Skeletal muscle cell (primary cell): ENCODE results near the gene FAM90A1.
"Not testable (repeated sequence)": the region's sequence is repeated elsewhere in the genome, so short reads cannot be mapped to it uniquely, and the experiment has no call there.

ENCODE experiments used
- DNase-seq: peaks from one replicate; pipeline ENCODE4 v3.0.0-alpha.2; 2010; ENCODE audit warnings: low read depth
- H3K4me3 ChIP-seq: 2 replicates; pipeline ENCODE4 v1.5.1; 2011; ENCODE audit warnings: low read depth, mild to moderate bottlenecking, control low read depth, low read length, moderate library complexity

Gene FAM90A1

GRCh38 chr12:8182923-8183322 is 44.5 kb downstream of the FAM90A1 start:
- H3K4me3 ChIP-seq, DNase-seq: not testable (repeated sequence)

- not testable (repeated sequence) for H3K4me3 ChIP-seq
Observed at GRCh38 chr12:8181271-8181670, 46.1 kb downstream of the FAM90A1 start.

GRCh38 chr12:8179989-8180585 is 47.3 kb downstream of the FAM90A1 start:
- DNase-seq = peak; percentile 14
- H3K4me3 ChIP-seq = peak overlapping the region; percentile 57

More at GRCh38 chr12:8181271-8181670, 46.1 kb downstream of the FAM90A1 start:
- not testable (repeated sequence) for DNase-seq

- not testable (repeated sequence) for DNase-seq
Observed at GRCh38 chr12:8172911-8173310, 54.5 kb downstream of the FAM90A1 start.

More at GRCh38 chr12:8172911-8173310, 54.5 kb downstream of the FAM90A1 start:
- H3K4me3 ChIP-seq = not testable (repeated sequence)
